Stimulated activated memory B cell treated with anti-CD40 and anti-IgM and Interleukin-4, amounts not matched to agents 10 μg/mL and 1 μg/mL and 100 μg/mL, for 72 hours (primary cell): ENCODE data around the gene APOBEC3G.

Experiments
- ATAC-seq: fragments of 150-1000 bp; cut with Tn5 transposase; 2 replicates; pipeline ENCODE4 v1.10.0; 2021
- H3K27ac Mint-ChIP-seq: one replicate; pipeline ENCODE4 v1.8.0; 2022; ENCODE audit warnings: mild to moderate bottlenecking, mixed read lengths
- H3K27me3 Mint-ChIP-seq: one replicate; pipeline ENCODE4 v1.8.0; 2022; ENCODE audit warnings: mixed read lengths
- H3K36me3 Mint-ChIP-seq: one replicate; pipeline ENCODE4 v1.8.0; 2022; ENCODE audit warnings: mixed read lengths
- H3K4me1 Mint-ChIP-seq: one replicate; pipeline ENCODE4 v1.8.0; 2022; ENCODE audit warnings: mixed read lengths
- H3K4me3 Mint-ChIP-seq: one replicate; pipeline ENCODE4 v1.8.0; 2022; ENCODE audit warnings: mild to moderate bottlenecking, moderate library complexity, mixed read lengths
- H3K9me3 Mint-ChIP-seq: one replicate; pipeline ENCODE4 v1.8.0; 2022; ENCODE audit warnings: mixed read lengths

The APOBEC3G gene

DNA sequence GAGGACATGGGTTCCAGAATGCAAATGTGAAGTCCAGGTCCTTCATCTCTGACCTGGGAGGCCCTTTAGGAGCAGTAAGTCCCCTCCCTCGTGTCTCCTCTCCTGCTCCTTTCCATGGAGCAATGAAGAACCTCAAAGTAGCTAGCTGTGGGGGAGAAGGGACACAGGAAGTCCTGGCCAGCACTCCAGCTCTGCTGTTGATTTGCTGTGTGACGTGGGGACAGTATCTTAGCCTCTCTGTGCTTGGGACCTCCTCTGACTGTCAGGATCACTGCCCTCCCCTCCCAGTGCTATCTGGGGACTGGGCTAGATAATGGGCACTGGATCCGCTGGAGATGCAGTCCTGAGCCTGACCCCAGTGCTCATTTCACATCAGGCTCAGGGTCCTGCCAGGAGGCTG is 18.9 kb downstream of the APOBEC3G start:
- Mint-ChIP-seq H3K4me3 (no peak overlapping the region), H3K4me1 (peaks cover 90% of the 10 kb centered on the region), H3K9me3 (no peaks in the 10 kb centered on the region), H3K36me3 (no peaks in the 10 kb centered on the region), H3K27ac (peak overlapping the region; percentile 92), H3K27me3 (no peaks in the 10 kb centered on the region)
- no peak for ATAC-seq

DNA sequence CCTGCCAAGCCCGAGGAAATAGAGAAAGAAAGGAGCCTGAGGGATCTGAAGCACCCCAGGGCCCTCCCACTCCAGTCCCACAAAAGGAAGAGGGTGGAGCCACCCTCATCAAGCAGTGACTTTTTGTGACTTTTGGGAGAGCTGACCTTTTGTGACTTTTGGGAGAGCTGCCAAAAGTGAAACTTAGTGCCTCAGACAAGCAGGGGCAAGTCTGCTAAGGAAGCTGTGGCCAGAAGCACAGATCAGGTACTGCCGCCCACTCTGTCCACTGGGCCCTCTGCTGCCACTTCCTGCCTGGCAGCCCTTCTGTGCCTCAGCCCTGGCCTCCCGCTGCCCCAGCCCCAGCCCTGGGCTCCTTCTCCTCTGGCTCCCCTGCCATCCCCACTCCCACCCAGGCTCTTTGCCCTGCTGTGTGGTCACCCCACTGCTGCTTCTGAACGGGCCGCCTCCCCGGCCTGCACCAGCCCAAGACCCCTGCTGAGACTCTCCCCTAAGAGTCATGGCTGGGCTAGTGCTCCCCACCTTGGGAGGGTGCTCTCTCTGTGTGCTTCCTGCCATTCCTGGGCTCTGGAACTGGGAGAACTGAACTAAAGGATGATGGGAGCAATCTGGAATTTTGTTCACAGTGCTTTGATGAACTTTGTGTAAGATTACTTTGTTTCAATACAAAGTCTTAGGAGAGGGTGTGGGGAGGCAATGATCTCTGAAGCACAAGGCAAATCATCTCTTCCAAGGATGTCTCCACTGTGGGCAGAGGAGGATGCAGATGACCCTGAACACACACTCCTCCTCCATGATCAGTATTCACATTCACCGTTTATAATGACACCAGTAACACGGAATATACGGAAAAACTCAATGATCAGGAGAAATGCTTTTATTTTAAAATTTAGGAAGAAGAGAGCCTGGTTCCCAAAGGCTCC is 20.3 kb downstream of the APOBEC3G start, which contains the start of gene APOBEC3H:
Gene APOBEC3H, plus strand, starts transcription at position 147 of the 923 bp plus-strand sequence. CDS start 3,035 bp downstream, outside the sequence.
- H3K9me3 Mint-ChIP-seq = no peaks in the 10 kb centered on the region
- peak within 1 kb of the TSS; percentile 92 for H3K27ac Mint-ChIP-seq
- H3K36me3 Mint-ChIP-seq = no peaks in the 10 kb centered on the region
- no peaks in the 10 kb centered on the region for H3K27me3 Mint-ChIP-seq
- peak; percentile 55 for ATAC-seq
- H3K4me3 Mint-ChIP-seq = peak within 1 kb of the TSS; percentile 68
- peaks cover 79% of the 10 kb centered on the region for H3K4me1 Mint-ChIP-seq

DNA sequence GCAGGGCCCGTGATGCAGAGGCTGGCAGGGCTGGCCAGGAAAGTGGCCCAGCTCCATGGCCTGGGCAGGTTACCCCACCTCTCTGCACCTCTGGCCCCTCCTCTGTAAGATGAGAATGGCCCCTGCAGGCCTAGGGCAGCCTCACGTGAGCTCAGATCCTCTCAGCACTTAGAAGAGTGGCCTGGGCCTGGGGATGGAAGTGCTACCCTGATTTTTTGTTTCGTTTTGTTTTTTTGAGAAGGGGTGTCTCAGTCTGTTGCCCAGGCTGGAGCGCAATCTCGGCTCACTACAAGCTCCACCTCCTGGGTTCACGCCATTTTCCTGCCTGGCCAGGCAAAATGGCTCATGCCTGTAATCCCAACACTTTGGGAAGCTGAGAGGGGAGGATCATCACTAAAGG is 21.0 kb downstream of the APOBEC3G start:
- Mint-ChIP-seq H3K4me1 (peaks cover 73% of the 10 kb centered on the region), H3K4me3 (peak overlapping the region; percentile 68), H3K27ac (peak overlapping the region; percentile 92), H3K36me3 (no peaks in the 10 kb centered on the region), H3K9me3 (no peaks in the 10 kb centered on the region), H3K27me3 (no peaks in the 10 kb centered on the region)
- ATAC-seq = no peak

DNA sequence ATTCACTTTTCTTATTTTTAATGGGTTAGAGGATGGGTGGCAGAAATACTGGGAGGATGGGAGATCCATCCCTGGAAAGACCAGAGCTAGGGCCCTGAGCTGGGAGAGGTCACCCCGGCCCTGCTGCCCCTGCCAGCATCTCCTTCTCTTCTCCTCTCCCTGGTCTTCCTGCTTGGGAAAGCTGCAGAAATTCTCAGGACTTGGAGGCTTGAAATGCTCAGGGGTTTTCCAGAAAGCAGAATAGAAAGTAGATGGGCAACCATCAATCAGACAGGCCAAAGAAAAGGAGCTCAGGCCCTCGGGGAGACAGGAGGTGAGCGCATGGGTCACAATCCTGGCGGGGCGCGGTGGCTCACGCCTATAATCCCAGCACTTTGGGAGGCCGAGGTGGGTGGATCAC is 21.5 kb downstream of the APOBEC3G start:
- Mint-ChIP-seq H3K27ac (peak overlapping the region; percentile 92), H3K27me3 (no peaks in the 10 kb centered on the region), H3K4me3 (peak overlapping the region; percentile 49)

DNA sequence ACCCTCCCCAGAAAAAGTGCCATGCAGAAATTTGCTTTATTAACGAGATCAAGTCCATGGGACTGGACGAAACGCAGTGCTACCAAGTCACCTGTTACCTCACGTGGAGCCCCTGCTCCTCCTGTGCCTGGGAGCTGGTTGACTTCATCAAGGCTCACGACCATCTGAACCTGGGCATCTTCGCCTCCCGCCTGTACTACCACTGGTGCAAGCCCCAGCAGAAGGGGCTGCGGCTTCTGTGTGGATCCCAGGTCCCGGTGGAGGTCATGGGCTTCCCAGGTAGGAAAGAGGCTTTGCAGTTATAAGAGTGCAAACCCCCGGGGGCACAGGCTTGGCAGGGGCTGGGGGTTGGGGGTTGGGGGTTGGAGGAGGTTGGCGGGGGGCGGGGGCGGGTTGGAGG is 24.2 kb downstream of the APOBEC3G start:
- ATAC-seq = no peak
- no peaks in the 10 kb centered on the region for H3K9me3 Mint-ChIP-seq
- no peaks in the 10 kb centered on the region for H3K27me3 Mint-ChIP-seq
- H3K27ac Mint-ChIP-seq = peak overlapping the region; percentile 92
- peaks cover 50% of the 10 kb centered on the region for H3K4me1 Mint-ChIP-seq
- no peaks in the 10 kb centered on the region for H3K36me3 Mint-ChIP-seq
- no peak overlapping the region for H3K4me3 Mint-ChIP-seq

More for the DNA sequence above, 21.5 kb downstream of the APOBEC3G start:
- H3K36me3 Mint-ChIP-seq = no peaks in the 10 kb centered on the region
- ATAC-seq = no peak
- peaks cover 72% of the 10 kb centered on the region for H3K4me1 Mint-ChIP-seq
- no peaks in the 10 kb centered on the region for H3K9me3 Mint-ChIP-seq

- H3K36me3 Mint-ChIP-seq = no peaks in the 10 kb centered on the region
- H3K27ac Mint-ChIP-seq = peak overlapping the region; percentile 58
- no peak overlapping the region for H3K4me3 Mint-ChIP-seq
- H3K27me3 Mint-ChIP-seq = no peaks in the 10 kb centered on the region
- H3K4me1 Mint-ChIP-seq = peaks cover 29% of the 10 kb centered on the region
- ATAC-seq = no peak
- no peaks in the 10 kb centered on the region for H3K9me3 Mint-ChIP-seq
These were observed 26.4 kb downstream of the APOBEC3G start for GRCh38 chr22:39103431-39103830.

GRCh38 chr22:39106326-39106725 is 29.3 kb downstream of the APOBEC3G start:
- Mint-ChIP-seq H3K4me1 (peaks cover 17% of the 10 kb centered on the region), H3K36me3 (no peaks in the 10 kb centered on the region), H3K4me3 (no peak overlapping the region), H3K27me3 (no peaks in the 10 kb centered on the region), H3K9me3 (no peaks in the 10 kb centered on the region), H3K27ac (no peak overlapping the region)
- no peak for ATAC-seq

- Mint-ChIP-seq H3K27ac (peak overlapping the region; percentile 39), H3K4me1 (peaks cover 23% of the 10 kb centered on the region), H3K9me3 (no peaks in the 10 kb centered on the region), H3K4me3 (no peak overlapping the region), H3K27me3 (no peaks in the 10 kb centered on the region), H3K36me3 (no peaks in the 10 kb centered on the region)
- ATAC-seq = no peak
These were observed 31.4 kb downstream of the APOBEC3G start for GRCh38 chr22:39108487-39108886.

DNA sequence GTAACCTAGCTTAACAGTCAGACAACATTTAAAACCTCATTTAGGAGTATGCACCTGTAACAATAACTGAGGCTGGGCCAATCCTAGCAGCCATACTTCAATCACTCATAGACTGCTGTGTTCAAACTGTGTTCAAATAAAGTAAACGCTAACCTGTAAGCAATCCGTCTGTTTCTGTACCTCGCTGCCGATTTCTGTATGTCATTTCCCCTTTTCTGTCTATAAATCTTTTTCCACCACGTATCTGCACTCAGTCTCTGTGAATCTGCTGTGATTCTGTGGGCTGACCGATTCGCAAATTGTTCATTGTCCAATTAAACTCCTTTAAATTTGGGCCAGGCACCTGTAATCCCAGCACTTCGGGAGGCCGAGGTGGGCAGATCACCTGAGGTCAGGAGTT is 32.3 kb downstream of the APOBEC3G start:
- H3K4me1 Mint-ChIP-seq = peaks cover 31% of the 10 kb centered on the region
- no peak overlapping the region for H3K4me3 Mint-ChIP-seq
- peak overlapping the region; percentile 39 for H3K27ac Mint-ChIP-seq
- H3K9me3 Mint-ChIP-seq = no peaks in the 10 kb centered on the region
- no peak for ATAC-seq
- H3K36me3 Mint-ChIP-seq = no peaks in the 10 kb centered on the region
- no peaks in the 10 kb centered on the region for H3K27me3 Mint-ChIP-seq

DNA sequence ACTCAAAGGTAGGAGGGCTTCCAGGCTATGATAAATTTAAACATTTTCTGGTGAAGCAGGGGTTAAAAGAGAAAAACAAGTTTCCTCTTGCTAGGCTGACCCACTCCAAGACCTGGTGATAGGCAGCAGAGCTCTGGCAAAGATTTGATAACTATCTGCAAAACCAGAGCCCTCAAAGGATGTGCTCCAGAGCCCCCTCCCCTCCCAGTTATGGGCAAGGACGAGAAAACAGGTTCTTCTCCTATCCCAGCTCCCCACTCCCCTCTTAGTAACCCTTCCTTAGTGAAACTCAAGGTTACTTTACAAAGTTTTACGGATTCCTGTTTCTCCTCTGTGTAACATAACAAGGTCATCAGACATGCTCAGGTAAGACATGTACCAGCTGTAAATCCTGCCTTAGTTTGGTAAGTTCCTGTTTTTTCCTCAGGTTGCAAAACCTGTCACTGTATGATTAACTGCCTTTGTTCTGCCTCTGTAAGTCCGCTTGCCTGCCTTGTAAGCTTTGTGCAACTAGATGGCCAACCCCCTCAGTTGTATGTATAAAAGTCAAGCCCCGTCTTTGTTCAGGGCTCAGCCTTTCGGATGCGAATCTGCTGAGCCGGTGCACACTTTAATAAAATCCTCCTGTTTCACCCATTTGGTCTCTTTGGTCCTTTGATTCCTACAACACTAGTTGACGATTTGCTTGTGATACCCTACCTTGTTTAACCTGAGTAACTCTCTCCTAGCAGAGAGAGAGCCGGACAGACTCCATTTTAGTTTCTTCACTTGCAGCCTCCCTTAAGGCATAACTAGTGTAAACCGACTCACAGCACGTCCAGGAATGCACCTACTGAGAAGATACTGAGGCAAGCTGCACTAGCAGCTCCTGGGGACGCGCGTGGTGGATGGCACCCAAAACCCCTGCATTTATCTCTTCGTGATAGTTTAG is 33.8 kb downstream of the APOBEC3G start:
- Mint-ChIP-seq H3K9me3 (no peaks in the 10 kb centered on the region), H3K4me3 (no peak overlapping the region), H3K27ac (peak overlapping the region; percentile 73), H3K4me1 (peaks cover 46% of the 10 kb centered on the region), H3K36me3 (no peaks in the 10 kb centered on the region), H3K27me3 (no peaks in the 10 kb centered on the region)
- peak; percentile 62 for ATAC-seq

- Mint-ChIP-seq H3K27ac (peak overlapping the region; percentile 78), H3K4me1 (peaks cover 70% of the 10 kb centered on the region)
These were observed 37.0 kb downstream of the APOBEC3G start for GRCh38 chr22:39114112-39114511.

GRCh38 chr22:39115570-39115969 is 38.5 kb downstream of the APOBEC3G start:
- peak overlapping the region; percentile 78 for H3K27ac Mint-ChIP-seq
- H3K36me3 Mint-ChIP-seq = no peaks in the 10 kb centered on the region
- H3K9me3 Mint-ChIP-seq = no peaks in the 10 kb centered on the region
- ATAC-seq = no peak
- peaks cover 60% of the 10 kb centered on the region for H3K4me1 Mint-ChIP-seq
- peak overlapping the region; percentile 39 for H3K4me3 Mint-ChIP-seq
- H3K27me3 Mint-ChIP-seq = no peaks in the 10 kb centered on the region

More at GRCh38 chr22:39114112-39114511, 37.0 kb downstream of the APOBEC3G start:
- Mint-ChIP-seq H3K27me3 (no peaks in the 10 kb centered on the region), H3K36me3 (no peaks in the 10 kb centered on the region), H3K4me3 (no peak overlapping the region), H3K9me3 (no peaks in the 10 kb centered on the region)
- ATAC-seq = no peak

- Mint-ChIP-seq H3K4me3 (no peak overlapping the region), H3K9me3 (no peaks in the 10 kb centered on the region), H3K4me1 (peaks cover 58% of the 10 kb centered on the region), H3K27ac (peak overlapping the region; percentile 78), H3K27me3 (no peaks in the 10 kb centered on the region), H3K36me3 (no peaks in the 10 kb centered on the region)
- peak; percentile 59 for ATAC-seq
These were observed 39.0 kb downstream of the APOBEC3G start for GRCh38 chr22:39115977-39116621.

- no peaks in the 10 kb centered on the region for H3K36me3 Mint-ChIP-seq
- H3K9me3 Mint-ChIP-seq = no peaks in the 10 kb centered on the region
- H3K27me3 Mint-ChIP-seq = no peaks in the 10 kb centered on the region
- peak overlapping the region; percentile 78 for H3K27ac Mint-ChIP-seq
- peaks cover 56% of the 10 kb centered on the region for H3K4me1 Mint-ChIP-seq
- peak overlapping the region; percentile 40 for H3K4me3 Mint-ChIP-seq
- ATAC-seq = peak; percentile 73
These were observed 40.6 kb downstream of the APOBEC3G start for GRCh38 chr22:39117585-39118191.
